GM21390 (cell line): Measurements from ENCODE around the gene RUSC1.
A peak's percentile ranks its signal among the peaks of the same experiment; 100 is the strongest.

Source experiments
- ATAC-seq: cut with Tn5 transposase; IDR thresholded peaks from one replicate; pipeline ENCODE4 v1.9.1; 2021; ENCODE audit not compliant: unreplicated experiment

The RUSC1 gene

GRCh38 chr1:155295183-155295941, 25.3 kb upstream of the RUSC1 start:
- no peak for ATAC-seq

- no peak for ATAC-seq
Observed at GRCh38 chr1:155295942-155296267, 24.8 kb upstream of the RUSC1 start.

- no peak for ATAC-seq
Observed at GRCh38 chr1:155296661-155297060, 24.0 kb upstream of the RUSC1 start.

- no peak for ATAC-seq
Observed at GRCh38 chr1:155297384-155297783, 23.3 kb upstream of the RUSC1 start.

GRCh38 chr1:155300024-155300423, 20.7 kb upstream of the RUSC1 start:
- no peak for ATAC-seq

GRCh38 chr1:155300553-155301329, 20.0 kb upstream of the RUSC1 start:
- ATAC-seq, result no peak

- no peak for ATAC-seq
Observed at GRCh38 chr1:155301342-155301841, 19.3 kb upstream of the RUSC1 start, which contains the start of gene PKLR. Gene PKLR, minus strand, starts transcription at chr1:155301438. Its CDS starts 43 bp downstream, at chr1:155301395.

- ATAC-seq, result no peak
Observed at GRCh38 chr1:155304558-155305063, 16.1 kb upstream of the RUSC1 start.

- ATAC-seq, result no peak
Observed at GRCh38 chr1:155305881-155306391, 14.8 kb upstream of the RUSC1 start.

- ATAC-seq, result no peak
Observed at GRCh38 chr1:155307247-155307740, 13.4 kb upstream of the RUSC1 start.

GRCh38 chr1:155308493-155309422, 11.9 kb upstream of the RUSC1 start, which contains the start of gene FDPS:
Gene FDPS, plus strand, starts transcription at chr1:155308866. Its CDS starts 924 bp downstream, at chr1:155309790.
- peak; percentile 94 for ATAC-seq

- ATAC-seq, result no peak
Observed at GRCh38 chr1:155309423-155310021, 11.2 kb upstream of the RUSC1 start.

GRCh38 chr1:155313261-155313660, 7.4 kb upstream of the RUSC1 start:
- no peak for ATAC-seq

GRCh38 chr1:155316922-155317321, 3.8 kb upstream of the RUSC1 start:
- ATAC-seq, result no peak

GRCh38 chr1:155318082-155318481, 2.6 kb upstream of the RUSC1 start:
- ATAC-seq, result no peak

- ATAC-seq, result no peak
Observed at GRCh38 chr1:155319536-155319935, 1.2 kb upstream of the RUSC1 start.

GRCh38 chr1:155320252-155320651, 442 bp upstream of the RUSC1 start:
- no peak for ATAC-seq

- no peak for ATAC-seq
Observed at GRCh38 chr1:155321639-155322503, 1.2 kb downstream of the RUSC1 start.

- ATAC-seq, result no peak
Observed at GRCh38 chr1:155322571-155322952, 1.9 kb downstream of the RUSC1 start.
